Stimulated activated CD8-positive, alpha-beta memory T cell treated with anti-CD3 and anti-CD28 coated beads, Interleukin-7, amount 100 ng/mL, for 24 hours (primary cell): ENCODE measurements around the gene ATP6V1B1.
"Not testable (repeated sequence)": the region's sequence is repeated elsewhere in the genome, so short reads cannot be mapped to it uniquely, and the experiment has no call there.

Source experiments
- DNase-seq: peaks from one replicate; pipeline ENCODE4 v3.0.0-alpha.2; 2020; ENCODE audit warnings: low read depth

ATP6V1B1 gene

GRCh38 chr2:71011786-71012185, 76.1 kb downstream of the ATP6V1B1 start:
- not testable (repeated sequence) for DNase-seq
